WI38 (cell line): ENCODE results near the gene RAPGEF4.

ENCODE experiments used
- H3K4me3 ChIP-seq: 2 replicates; pipeline ENCODE4 v1.5.1; 2011; ENCODE audit warnings: low read depth, mild to moderate bottlenecking, control low read depth, low read length
- TF ChIP-seq, protein P1 (sequence below): IDR thresholded peaks from 2 replicates; pipeline ENCODE4 v1.5.1; 2012; ENCODE audit warnings: low read depth, mild to moderate bottlenecking, control low read depth, low read length

RAPGEF4 gene

DNA sequence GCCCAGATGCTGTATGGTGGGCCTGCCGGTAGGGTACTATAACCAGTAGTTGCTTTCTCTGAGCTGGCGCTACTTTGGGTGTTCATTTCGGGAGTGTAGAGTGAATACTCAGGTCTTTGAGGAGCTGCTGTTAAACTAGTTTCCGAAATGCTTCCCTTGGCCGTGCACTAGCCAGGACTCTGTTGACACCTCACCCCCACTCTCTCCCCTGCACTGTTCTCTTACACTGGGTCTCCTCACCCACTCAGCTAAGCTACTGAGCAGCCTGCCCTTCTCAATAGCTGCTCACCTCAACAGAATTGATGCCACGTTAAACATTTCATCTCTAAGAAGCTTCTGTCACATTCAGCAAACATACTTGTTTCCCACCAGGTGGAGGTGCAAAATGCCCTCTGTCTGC is 86.9 kb downstream of the RAPGEF4 start:
- no peak overlapping the region for H3K4me3 ChIP-seq
- TF ChIP-seq, protein P1, sequence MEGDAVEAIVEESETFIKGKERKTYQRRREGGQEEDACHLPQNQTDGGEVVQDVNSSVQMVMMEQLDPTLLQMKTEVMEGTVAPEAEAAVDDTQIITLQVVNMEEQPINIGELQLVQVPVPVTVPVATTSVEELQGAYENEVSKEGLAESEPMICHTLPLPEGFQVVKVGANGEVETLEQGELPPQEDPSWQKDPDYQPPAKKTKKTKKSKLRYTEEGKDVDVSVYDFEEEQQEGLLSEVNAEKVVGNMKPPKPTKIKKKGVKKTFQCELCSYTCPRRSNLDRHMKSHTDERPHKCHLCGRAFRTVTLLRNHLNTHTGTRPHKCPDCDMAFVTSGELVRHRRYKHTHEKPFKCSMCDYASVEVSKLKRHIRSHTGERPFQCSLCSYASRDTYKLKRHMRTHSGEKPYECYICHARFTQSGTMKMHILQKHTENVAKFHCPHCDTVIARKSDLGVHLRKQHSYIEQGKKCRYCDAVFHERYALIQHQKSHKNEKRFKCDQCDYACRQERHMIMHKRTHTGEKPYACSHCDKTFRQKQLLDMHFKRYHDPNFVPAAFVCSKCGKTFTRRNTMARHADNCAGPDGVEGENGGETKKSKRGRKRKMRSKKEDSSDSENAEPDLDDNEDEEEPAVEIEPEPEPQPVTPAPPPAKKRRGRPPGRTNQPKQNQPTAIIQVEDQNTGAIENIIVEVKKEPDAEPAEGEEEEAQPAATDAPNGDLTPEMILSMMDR = no peak

DNA sequence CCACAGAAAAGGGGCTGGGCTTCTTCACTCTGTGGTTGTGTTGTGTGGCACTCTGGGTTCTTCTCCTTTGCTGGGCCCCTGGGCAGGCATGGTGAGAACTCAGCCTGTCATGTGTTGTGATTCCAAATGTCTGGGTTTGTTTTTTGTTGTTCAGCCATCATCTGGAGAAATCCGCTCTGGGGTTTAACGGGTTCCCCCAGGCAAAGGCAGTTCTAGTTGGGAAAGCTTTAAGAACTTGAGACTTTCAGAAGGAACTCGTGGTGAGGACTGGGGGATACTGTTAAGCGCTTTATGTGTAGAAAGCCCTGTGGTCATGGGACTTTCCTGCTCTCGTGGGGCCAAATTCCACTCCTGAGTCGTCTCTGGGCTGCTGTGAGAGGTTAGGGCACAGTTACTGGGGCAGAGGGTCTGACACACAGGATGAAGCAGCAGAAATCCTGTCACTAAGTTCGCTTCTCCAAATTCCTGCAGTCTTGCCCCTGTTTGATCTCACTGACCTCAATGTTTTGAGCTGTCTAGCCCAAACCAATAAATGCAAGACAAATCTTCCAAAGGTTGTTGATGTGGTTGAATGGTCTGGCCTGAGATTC is 87.7 kb downstream of the RAPGEF4 start:
- no peak overlapping the region for H3K4me3 ChIP-seq

DNA sequence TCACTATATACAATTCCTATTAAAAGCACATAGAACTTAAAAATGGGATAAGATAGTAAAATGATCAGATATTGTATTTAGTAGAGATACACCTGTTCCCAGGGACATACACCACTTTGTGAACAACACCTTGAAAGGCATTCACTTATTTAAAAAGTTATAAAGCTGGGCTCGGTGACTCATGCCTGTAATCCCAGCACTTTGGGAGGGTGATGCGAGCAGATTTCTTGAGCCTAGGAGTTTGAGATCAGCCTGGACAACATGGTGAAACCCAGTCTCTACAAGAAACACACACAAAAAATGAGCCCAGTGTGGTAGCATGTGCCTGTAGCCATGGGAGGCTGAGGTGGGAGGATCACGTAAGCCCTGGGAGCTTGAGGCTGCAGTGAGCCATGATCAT is 90.9 kb downstream of the RAPGEF4 start:
- TF ChIP-seq, protein P1 = no peak
- H3K4me3 ChIP-seq = no peak overlapping the region

More for the DNA sequence above, 87.7 kb downstream of the RAPGEF4 start:
- TF ChIP-seq, protein P1 = no peak

DNA sequence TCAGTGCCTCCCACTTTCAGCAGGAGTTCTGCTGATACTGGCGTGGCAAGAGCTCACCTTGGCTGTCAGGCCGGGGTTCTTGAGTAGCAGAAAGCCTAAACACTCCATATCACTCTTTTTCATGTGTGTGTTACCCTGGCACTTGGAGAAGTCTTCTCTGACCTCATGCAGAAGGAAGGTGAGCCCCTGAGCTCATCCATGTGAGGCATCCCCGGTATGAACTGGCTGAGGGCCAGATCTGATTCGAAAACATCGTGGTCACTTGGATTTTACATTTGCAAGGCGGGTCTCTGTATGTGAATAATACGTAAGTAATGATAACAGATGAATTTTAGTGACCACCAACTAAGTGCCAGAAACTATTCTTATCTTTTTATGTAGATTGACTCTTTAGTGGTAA is 93.6 kb downstream of the RAPGEF4 start:
- TF ChIP-seq, protein P1 = no peak
- H3K4me3 ChIP-seq = no peak overlapping the region

DNA sequence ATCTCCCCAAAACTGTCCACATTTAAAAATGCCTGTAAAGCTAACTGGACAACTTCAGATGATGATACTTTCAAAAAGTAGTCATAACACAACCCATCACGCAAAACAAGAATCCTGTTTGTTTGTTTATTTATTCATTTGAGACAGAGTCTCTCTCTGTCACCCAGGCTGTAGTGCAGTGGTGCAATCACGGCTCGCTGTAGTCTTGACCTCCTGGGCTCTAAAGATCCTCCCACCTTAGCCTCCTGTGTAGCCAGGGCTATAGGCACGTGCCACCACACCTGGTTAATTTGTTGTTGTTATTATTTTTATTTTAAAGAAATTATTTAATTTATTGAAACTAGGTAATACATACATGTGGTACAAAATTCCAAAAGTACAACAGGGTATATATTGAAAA is 94.8 kb downstream of the RAPGEF4 start:
- TF ChIP-seq, protein P1 = no peak
- H3K4me3 ChIP-seq = no peak overlapping the region

DNA sequence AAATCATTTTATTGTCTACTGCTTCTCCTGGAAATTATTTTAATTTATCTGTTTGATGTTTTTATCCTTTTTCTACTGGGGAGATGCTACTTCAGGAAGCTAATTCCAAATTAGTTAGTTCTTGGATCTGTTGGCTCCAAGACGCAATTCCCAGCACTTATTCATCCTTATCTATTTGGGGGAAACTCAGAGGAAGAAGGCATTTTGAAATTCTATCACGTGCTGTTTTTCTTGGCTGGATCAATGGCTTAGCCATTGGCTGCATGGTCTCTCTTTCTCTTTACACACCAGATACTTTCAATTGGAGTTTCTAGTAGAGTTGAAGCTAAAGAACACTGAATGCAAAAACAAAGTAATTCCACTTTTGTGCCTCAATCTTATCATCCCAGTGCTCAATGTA is 98.3 kb downstream of the RAPGEF4 start:
- TF ChIP-seq, protein P1 = no peak

DNA sequence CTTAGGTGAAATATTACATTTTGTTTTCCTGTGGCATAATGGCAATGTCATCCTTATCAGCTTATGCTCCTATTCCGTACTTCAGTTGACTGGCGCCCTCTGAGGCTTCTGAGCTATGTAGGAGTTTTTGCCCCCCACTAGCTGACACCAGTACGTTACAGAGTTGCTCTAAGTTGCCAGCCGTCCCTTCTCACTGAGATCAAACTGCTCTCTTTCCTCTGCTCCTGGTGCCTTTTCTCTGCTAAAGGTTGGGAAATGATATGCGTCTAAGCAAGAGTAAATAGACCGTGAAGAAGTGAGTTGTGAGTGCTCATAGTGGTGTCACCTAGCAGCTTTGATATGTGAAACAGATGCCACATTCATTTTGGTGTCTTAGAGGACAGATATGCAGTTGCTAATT is 99.2 kb downstream of the RAPGEF4 start:
- TF ChIP-seq, protein P1 = no peak
- H3K4me3 ChIP-seq = no peak overlapping the region

More for the DNA sequence above, 98.3 kb downstream of the RAPGEF4 start:
- H3K4me3 ChIP-seq = no peak overlapping the region
